Umbilical cord (tissue), 2 donors: Measurements from ENCODE around the gene ZNF563. TPM values are rescaled to one million over a fixed set of nuclear protein-coding genes. Genes with fewer than 3 reads are reported as not detected.
"Not testable (repeated sequence)": the region's sequence is repeated elsewhere in the genome, so short reads cannot be mapped to it uniquely, and the experiment has no call there.

Experiments used
- DNase-seq: peaks from one replicate; pipeline ENCODE4 v3.0.0-alpha.2; 2015; ENCODE audit warnings: low spot score
- total RNA-seq: library from RNA; depleted of rRNA; stranded (reverse); fragments of >200 nt; gene quantifications from one replicate; pipeline ENCODE4 v1.2.3, GENCODE V29; 2014; ENCODE audit warnings: low replicate concordance; ENCODE audit not compliant: insufficient read depth

The ZNF563 gene
- total RNA-seq: 8.2 TPM

GRCh38 chr19:12333162-12334159 is at the start of gene ZNF563:
ZNF563 (minus strand) TSS chr19:12333633; CDS start chr19:12333482, 151 bp downstream.
- DNase-seq: peak; percentile 99

GRCh38 chr19:12380444-12380737 is 47.0 kb upstream of the ZNF563 start:
- no peak for DNase-seq

GRCh38 chr19:12379732-12380443 is 46.5 kb upstream of the ZNF563 start:
- DNase-seq: no peak

- DNase-seq: no peak
Observed at GRCh38 chr19:12374026-12374425, 40.6 kb upstream of the ZNF563 start.

- peak; percentile 99 for DNase-seq
Observed at GRCh38 chr19:12365236-12366162, 32.1 kb upstream of the ZNF563 start, which contains the start of gene ZNF442. ZNF442 (minus strand) TSS chr19:12365683; CDS start chr19:12363631, 2,052 bp downstream.

- DNase-seq: peak; percentile 16
Observed at GRCh38 chr19:12364391-12365235, 31.2 kb upstream of the ZNF563 start.

- not testable (repeated sequence) for DNase-seq
Observed at GRCh38 chr19:12362236-12362635, 28.8 kb upstream of the ZNF563 start.

GRCh38 chr19:12353375-12353774 is 19.9 kb upstream of the ZNF563 start:
- no peak for DNase-seq

- no peak for DNase-seq
Observed at GRCh38 chr19:12350890-12351197, 17.4 kb upstream of the ZNF563 start.

GRCh38 chr19:12350185-12350889 is 16.9 kb upstream of the ZNF563 start:
- no peak for DNase-seq

GRCh38 chr19:12346896-12347295 is 13.5 kb upstream of the ZNF563 start:
- no peak for DNase-seq

GRCh38 chr19:12345197-12345596 is 11.8 kb upstream of the ZNF563 start:
- no peak for DNase-seq

GRCh38 chr19:12331211-12331941 is 2.1 kb downstream of the ZNF563 start:
- no peak for DNase-seq

- DNase-seq: no peak
Observed at GRCh38 chr19:12330340-12330739, 3.1 kb downstream of the ZNF563 start.

GRCh38 chr19:12325690-12326089 is 7.7 kb downstream of the ZNF563 start:
- no peak for DNase-seq

- DNase-seq: no peak
Observed at GRCh38 chr19:12318782-12319413, 14.5 kb downstream of the ZNF563 start.

- DNase-seq: no peak
Observed at GRCh38 chr19:12314553-12314952, 18.9 kb downstream of the ZNF563 start.

- DNase-seq: not testable (repeated sequence)
Observed at GRCh38 chr19:12308891-12309290, 24.5 kb downstream of the ZNF563 start.

GRCh38 chr19:12295191-12295590 is 38.2 kb downstream of the ZNF563 start:
- peak; percentile 2 for DNase-seq
